Measurements from ENCODE around the gene RNH1.

The RNH1 gene

GRCh38 chr11:455566-456147, 51.4 kb downstream of the RNH1 start:
- DNase-seq = no peak

GRCh38 chr11:454801-455565, 52.1 kb downstream of the RNH1 start:
- no peak for DNase-seq

- DNase-seq = no peak
These were observed 53.0 kb downstream of the RNH1 start for GRCh38 chr11:454043-454442.

- DNase-seq = no peak
These were observed 53.5 kb downstream of the RNH1 start for GRCh38 chr11:453564-453963.

GRCh38 chr11:452916-453527, 54.0 kb downstream of the RNH1 start:
- DNase-seq = no peak

- DNase-seq = no peak
These were observed 54.8 kb downstream of the RNH1 start for GRCh38 chr11:452203-452744.

GRCh38 chr11:451738-452137, 55.3 kb downstream of the RNH1 start:
- DNase-seq = no peak

- DNase-seq = peak; percentile 17 to 42
These were observed 56.1 kb downstream of the RNH1 start for GRCh38 chr11:450809-451451.

- peak; percentile 91 to 94 for DNase-seq
These were observed 56.9 kb downstream of the RNH1 start, which contains the start of gene PTDSS2 for GRCh38 chr11:449889-450808. Gene PTDSS2, plus strand, starts transcription at chr11:450279. Its CDS starts 177 bp downstream, at chr11:450456.

GRCh38 chr11:447923-448731, 58.9 kb downstream of the RNH1 start:
- peak; percentile 90 to 94 for DNase-seq

GRCh38 chr11:446891-447290, 60.2 kb downstream of the RNH1 start:
- no peak for DNase-seq

GRCh38 chr11:445765-446588, 61.1 kb downstream of the RNH1 start:
- DNase-seq = no peak
